Aorta (tissue), 5 donors: ENCODE data around the gene HAPLN3. TPM values are rescaled to one million over a fixed set of nuclear protein-coding genes. Genes with fewer than 3 reads are reported as not detected.

Experiments
- ATAC-seq: fragments of 200-7000 bp; cut with Tn5 transposase; one replicate; pipeline ENCODE4 v1.9.1; 2022; ENCODE audit warnings: moderate library complexity; ENCODE audit not compliant: low FRiP score
- DNase-seq, 2 donors: peaks; one replicate each; pipeline ENCODE4 v3.0.0-alpha.2; 2020
- H3K27ac ChIP-seq, 2 donors: one replicate each; pipeline ENCODE4 v1.5.1; 2013; ENCODE audit warnings: low read length in 2 of 2, mild to moderate bottlenecking in 2 of 2, moderate library complexity in 2 of 2, control low read depth in 1 of 2, inconsistent platforms in 1 of 2, low read depth in 1 of 2
- H3K27me3 ChIP-seq, 2 donors: one replicate each; pipeline ENCODE4 v1.6.1; 2013; ENCODE audit warnings: control low read depth in 1 of 2, low read length in 1 of 2, mild to moderate bottlenecking in 1 of 2, moderate library complexity in 1 of 2; ENCODE audit not compliant: insufficient read depth in 2 of 2, control insufficient read depth in 1 of 2
- H3K36me3 ChIP-seq, 2 donors: one replicate each; pipeline ENCODE4 v1.6.1; 2013; ENCODE audit warnings: control low read depth in 1 of 2, low read length in 1 of 2, mild to moderate bottlenecking in 1 of 2; ENCODE audit not compliant: insufficient read depth in 2 of 2, control insufficient read depth in 1 of 2
- H3K4me1 ChIP-seq, 2 donors: one replicate each; pipeline ENCODE4 v1.6.1; 2013; ENCODE audit warnings: low read length in 2 of 2, control low read depth in 1 of 2, mild to moderate bottlenecking in 1 of 2, moderate library complexity in 1 of 2; ENCODE audit not compliant: insufficient read depth in 2 of 2, control insufficient read depth in 1 of 2
- H3K4me3 ChIP-seq, 2 donors: one replicate each; pipeline ENCODE4 v1.5.1; 2013; ENCODE audit warnings: low read length in 2 of 2, control low read depth in 1 of 2, mild to moderate bottlenecking in 1 of 2
- H3K9me3 ChIP-seq: one replicate; pipeline ENCODE4 v1.6.1; 2013; ENCODE audit warnings: mild to moderate bottlenecking, low read length; ENCODE audit not compliant: control insufficient read depth
- WGBS, 2 donors: extraction: QIAGEN DNeasy Blood & Tissue Kit; methylation state at CpG; one replicate each; pipeline ENCODE4 v1.1.7; 2013; 5-methylcytosine and 5-hydroxymethylcytosine counted together
- intact Hi-C, 2 donors: fragments of 100-400 bp; cut with DNase I; formaldehyde crosslinking; loops; one replicate each; pipeline versions ENCODE4 v1.14.2 to v1.15.0; 2022
- polyA plus RNA-seq, 2 donors: library from polyadenylated mRNA; stranded (reverse); fragments of 200-250 nt; gene quantifications; one replicate each; pipeline ENCODE4 v1.2.3, GENCODE V29; 2013
- total RNA-seq, 2 donors: library from RNA; stranded (reverse); fragmentation: NEBNext Ultra II Directional; extraction: Animal tissue kit (Norgen Biotek cat#: 25700); gene quantifications; one replicate each; pipeline ENCODE4 v1.2.1, GENCODE V29; 2021
- donor health status: healthy with polysubstance abuse.
- donor health status: Bipolar disorder and iron deficiency.
- donor health status: DM: no; HTN: no; CAD: no.
- donor health status: DM: no; HTN: no; CAD: no.
- donor health status: DM: yes; HTN: yes; CAD: no.

HAPLN3 gene
- total and polyA plus RNA-seq, 4 donors, result 14.4 to 99.4 (median 81.1) TPM

GRCh38 chr15:88915354-88915753 is 20.0 kb upstream of the HAPLN3 start:
- WGBS, 2 donors, result 94 to 96% methylated on average over 10 of the region's 10 CpGs
- intact Hi-C loops, result loop anchor here in 1 of 2 donors (5.0 kb wide), 1 partner anchor 37 kb away; no protein-coding TSS in a partner anchor

GRCh38 chr15:88913850-88914169 is 18.5 kb upstream of the HAPLN3 start:
- Histone ChIP-seq H3K4me1 (no peaks in the 10 kb centered on the region), H3K9me3 (no peaks in the 10 kb centered on the region), H3K36me3 (peaks cover 0 to 7% of the 10 kb centered on the region in 2 donors), H3K27me3 (no peaks in the 10 kb centered on the region), H3K4me3 (peak overlapping the region in 1 of 2 donors; percentile 4), H3K27ac (no peak overlapping the region)
- ATAC-seq, result no peak
- intact Hi-C loops, result loop anchor here (2.0 to 5.0 kb wide), 4 partner anchors 38 to 258 kb away; no protein-coding TSS in a partner anchor
- WGBS, 2 donors, result 66 to 68% methylated on average over 4 of the region's 4 CpGs
- no peak for DNase-seq

More at GRCh38 chr15:88915354-88915753, 20.0 kb upstream of the HAPLN3 start:
- Histone ChIP-seq H3K4me3 (no peak overlapping the region), H3K36me3 (no peaks in the 10 kb centered on the region), H3K4me1 (no peaks in the 10 kb centered on the region), H3K9me3 (no peaks in the 10 kb centered on the region), H3K27ac (no peak overlapping the region), H3K27me3 (no peaks in the 10 kb centered on the region)
- DNase-seq (no peak), ATAC-seq (no peak)

GRCh38 chr15:88913017-88913849 is 17.9 kb upstream of the HAPLN3 start, which contains the start of gene MFGE8:
Gene MFGE8 (minus strand): TSS chr15:88913379. CDS start chr15:88913319, 60 bp downstream.
- WGBS, 2 donors, result 1% methylated on average over 66 to 67 of the region's 67 CpGs
- ATAC-seq (peak; percentile 87), DNase-seq (peak; percentile 86 to 94)
- Histone ChIP-seq H3K4me1 (no peaks in the 10 kb centered on the region), H3K27me3 (no peaks in the 10 kb centered on the region), H3K36me3 (peaks cover 0 to 7% of the 10 kb centered on the region in 2 donors), H3K27ac (peak within 1 kb of the TSS; percentile 80 to 93), H3K4me3 (peak within 1 kb of the TSS; percentile 81 to 86), H3K9me3 (no peaks in the 10 kb centered on the region)
- intact Hi-C loops, result loop anchor here (2.0 to 5.0 kb wide), 4 partner anchors 39 to 259 kb away; no protein-coding TSS in a partner anchor

- intact Hi-C loops, result loop anchor here (2.0 to 5.0 kb wide), 4 partner anchors 40 to 260 kb away; no protein-coding TSS in a partner anchor
- H3K27ac ChIP-seq, result peak overlapping the region; percentile 80 to 93
Measured at GRCh38 chr15:88912500-88912921, 17.2 kb upstream of the HAPLN3 start.

GRCh38 chr15:88911766-88912118 is 16.4 kb upstream of the HAPLN3 start:
- Histone ChIP-seq H3K9me3 (no peaks in the 10 kb centered on the region), H3K4me3 (peak overlapping the region; percentile 81 to 86)
- intact Hi-C loops, result loop anchor here (2.0 to 5.0 kb wide), 4 partner anchors 41 to 261 kb away; no protein-coding TSS in a partner anchor

More at GRCh38 chr15:88912500-88912921, 17.2 kb upstream of the HAPLN3 start:
- ATAC-seq (peak; percentile 47), DNase-seq (peak in 1 of 2 donors; percentile 60)
- Histone ChIP-seq H3K27me3 (no peaks in the 10 kb centered on the region), H3K4me3 (peak overlapping the region; percentile 81 to 86), H3K4me1 (no peaks in the 10 kb centered on the region), H3K36me3 (peaks cover 0 to 7% of the 10 kb centered on the region in 2 donors), H3K9me3 (no peaks in the 10 kb centered on the region)
- WGBS, 2 donors, result 0 to 4% methylated on average over 19 to 20 of the region's 20 CpGs

GRCh38 chr15:88909956-88910831 is 14.8 kb upstream of the HAPLN3 start:
- no peaks in the 10 kb centered on the region for H3K9me3 ChIP-seq
- 57% methylated on average over 12 of the region's 12 CpGs for WGBS, 2 donors

More at GRCh38 chr15:88911766-88912118, 16.4 kb upstream of the HAPLN3 start:
- Histone ChIP-seq H3K27me3 (no peaks in the 10 kb centered on the region), H3K36me3 (peaks cover 0 to 7% of the 10 kb centered on the region in 2 donors), H3K4me1 (no peaks in the 10 kb centered on the region), H3K27ac (peak overlapping the region; percentile 80 to 93)
- WGBS, 2 donors, result 11 to 15% methylated on average over 5 of the region's 5 CpGs
- ATAC-seq, result peak; percentile 15
- peak in 1 of 2 donors; percentile 62 for DNase-seq

GRCh38 chr15:88908697-88909621 is 13.6 kb upstream of the HAPLN3 start:
- Histone ChIP-seq H3K27ac (peak overlapping the region in 1 of 2 donors; percentile 53), H3K27me3 (no peaks in the 10 kb centered on the region), H3K36me3 (peaks cover 0 to 10% of the 10 kb centered on the region in 2 donors), H3K4me3 (peak overlapping the region in 1 of 2 donors; percentile 29), H3K4me1 (peaks cover 0 to 2% of the 10 kb centered on the region in 2 donors), H3K9me3 (no peaks in the 10 kb centered on the region)
- intact Hi-C loops, result no loop called here
- WGBS, 2 donors, result 51 to 59% methylated on average over 16 of the region's 16 CpGs
- DNase-seq, result no peak
- ATAC-seq, result no peak

More at GRCh38 chr15:88909956-88910831, 14.8 kb upstream of the HAPLN3 start:
- ATAC-seq (no peak), DNase-seq (peak in 1 of 2 donors; percentile 48)
- peak overlapping the region; percentile 7 to 81 for H3K4me3 ChIP-seq
- H3K27ac ChIP-seq, result peak overlapping the region in 1 of 2 donors; percentile 53
- H3K36me3 ChIP-seq, result peaks cover 0 to 7% of the 10 kb centered on the region in 2 donors
- peaks cover 0 to 2% of the 10 kb centered on the region in 2 donors for H3K4me1 ChIP-seq
- intact Hi-C loops, result loop anchor here (5.0 kb wide), 3 partner anchors 42 to 262 kb away; no protein-coding TSS in a partner anchor
- no peaks in the 10 kb centered on the region for H3K27me3 ChIP-seq
